Measurements from ENCODE around the gene PRKCH. TPM values are rescaled to one million over a fixed set of nuclear protein-coding genes. Genes with fewer than 3 reads are reported as not detected.

PRKCH gene
- total and polyA plus RNA-seq, 2 of the 13 experiments (the other 11 are each of a cell fraction or from before 2014, with no cell fraction given) = 0.48 to 1.3 TPM

GRCh38 chr14:61298824-61299223, 22.6 kb upstream of the PRKCH start:
- Histone ChIP-seq H3K9me3 (ENCODE audit: low read length) (no peaks in the 10 kb centered on the region), H3K9ac (ENCODE audit: insufficient read depth, low read depth, low read length) (no peak overlapping the region), H3K79me2 (ENCODE audit: insufficient read depth, low read length) (no peaks in the 10 kb centered on the region), H3K4me1 (ENCODE audit: insufficient read depth, low read length) (no peaks in the 10 kb centered on the region), H3K27me3 (ENCODE audit: control insufficient read depth in 1 of 2, insufficient read depth in 2 of 2, low read length in 2 of 2) (no peaks in the 10 kb centered on the region; a peak in 1 of 5 replicates), H2AFZ (ENCODE audit: low read length) (no peak overlapping the region), H3K36me3 (replicated peaks in 1 of 2; ENCODE audit: control insufficient read depth in 1 of 2, insufficient read depth in 2 of 2, low read length in 2 of 2) (no peaks in the 10 kb centered on the region), H3K4me2 (ENCODE audit: low read depth, low read length) (no peak overlapping the region), H4K20me1 (ENCODE audit: insufficient read depth, low read length) (no peaks in the 10 kb centered on the region), H3K27ac (ENCODE audit: extremely low read length, insufficient read depth, low read length) (no peak overlapping the region), H3K4me3 (replicated peaks in 1 of 3; ENCODE audit: insufficient read depth in 1 of 3, low read depth in 2 of 3, low read length in 3 of 3) (no peak overlapping the region)
- ChIA-PET POLR2A (no interaction called here), CTCF (ENCODE audit: low intra/inter-chr PET ratio, low total read pairs) (no interaction called here)
- intact Hi-C loops (cut with micrococcal nuclease; ENCODE audit: unreplicated experiment) (no loop called here), in situ Hi-C loops (cut with HindIII; ENCODE audit: extremely low pct_ligation_motif_present, low pct_unique_long_range_greater_than_20kb) (loop anchor here (25.0 kb wide), 1 partner anchor 538 kb away; no protein-coding TSS in a partner anchor)
- no TSS peak for BruUV-seq (replicated peaks)
- DNase-seq (ENCODE audit: low spot score) (no peak), FAIRE-seq (no peak), ATAC-seq (no peak)
- 6% methylated on average over 3 of the region's 3 CpGs for WGBS (ENCODE audit: low lambda C conversion rate)
- TF ChIP-seq ZNF335 (CRISPR knock-in tag; IDR thresholded peaks at IDR 0.05) = no peak

- Histone ChIP-seq H3K79me2 (ENCODE audit: insufficient read depth, low read length) (no peaks in the 10 kb centered on the region), H3K4me3 (replicated peaks in 1 of 3; ENCODE audit: insufficient read depth in 1 of 3, low read depth in 2 of 3, low read length in 3 of 3) (no peak overlapping the region), H3K27me3 (ENCODE audit: control insufficient read depth in 1 of 2, insufficient read depth in 2 of 2, low read length in 2 of 2) (no peaks in the 10 kb centered on the region; a peak in 1 of 5 replicates), H3K4me1 (ENCODE audit: insufficient read depth, low read length) (no peaks in the 10 kb centered on the region), H3K9ac (ENCODE audit: insufficient read depth, low read depth, low read length) (no peak overlapping the region), H3K9me3 (ENCODE audit: low read length) (no peaks in the 10 kb centered on the region), H3K27ac (ENCODE audit: extremely low read length, insufficient read depth, low read length) (no peak overlapping the region), H2AFZ (ENCODE audit: low read length) (no peak overlapping the region), H4K20me1 (ENCODE audit: insufficient read depth, low read length) (no peaks in the 10 kb centered on the region), H3K36me3 (replicated peaks in 1 of 2; ENCODE audit: control insufficient read depth in 1 of 2, insufficient read depth in 2 of 2, low read length in 2 of 2) (no peaks in the 10 kb centered on the region), H3K4me2 (ENCODE audit: low read depth, low read length) (no peak overlapping the region)
- no TSS peak for BruUV-seq (replicated peaks)
- WGBS (ENCODE audit: low lambda C conversion rate) = under 1% methylated on average over 2 of the region's 2 CpGs
- CTCF ChIA-PET (ENCODE audit: low intra/inter-chr PET ratio, low total read pairs) = no interaction called here
- DNase-seq (ENCODE audit: low spot score) (no peak), ATAC-seq (no peak), FAIRE-seq (no peak)
- in situ Hi-C loops (cut with HindIII; ENCODE audit: extremely low pct_ligation_motif_present, low pct_unique_long_range_greater_than_20kb) = no loop called here
- intact Hi-C loops (cut with micrococcal nuclease; ENCODE audit: unreplicated experiment) = no loop called here
- POLR2A ChIA-PET = no interaction called here
- TF ChIP-seq ZNF772 (CRISPR knock-in tag; IDR thresholded peaks at IDR 0.05) (no peak), NR0B2 (CRISPR knock-in tag; IDR thresholded peaks at IDR 0.05) (no peak), KLF11 (CRISPR knock-in tag; IDR thresholded peaks at IDR 0.05) (no peak), FIP1L1 (IDR thresholded peaks at IDR 0.05; ENCODE audit: borderline replicate concordance, insufficient read depth, low read depth, low read length) (no peak), U2AF2 (IDR thresholded peaks at IDR 0.05; ENCODE audit: low read depth, low read length) (no peak), RAD51 (IDR thresholded peaks at IDR 0.05; ENCODE audit: borderline replicate concordance) (no peak), SRSF4 (IDR thresholded peaks at IDR 0.05; ENCODE audit: low read depth, low read length, poor library complexity, severe bottlenecking) (no peak), REXO4 (CRISPR knock-in tag; IDR thresholded peaks at IDR 0.05; ENCODE audit: borderline replicate concordance) (no peak), ZNF510 (CRISPR knock-in tag; IDR thresholded peaks at IDR 0.05; ENCODE audit: low read depth) (no peak), ZNF142 (CRISPR knock-in tag; IDR thresholded peaks at IDR 0.05) (no peak), ZNF460 (CRISPR knock-in tag; IDR thresholded peaks at IDR 0.05; ENCODE audit: borderline replicate concordance) (no peak), CCDC6 (CRISPR knock-in tag; IDR thresholded peaks at IDR 0.05) (no peak)
Observed at GRCh38 chr14:61300209-61300608, 21.2 kb upstream of the PRKCH start.
